OCI-LY7 (cell line): Measurements from ENCODE around the gene ZBTB48.

ENCODE experiments used
- EZH2phosphoT487 ChIP-seq: fragments of 200-600 bp; sonication (generic); IDR thresholded peaks from 2 replicates; pipeline ENCODE4 v1.6.1; 2018; ENCODE audit warnings: low read depth, borderline replicate concordance, mild to moderate bottlenecking, mixed run types, antibody characterized with exemption, low read length, moderate library complexity, mixed read lengths
- TF ChIP-seq, protein P1 (sequence below): fragments of 200-600 bp; sonication (generic); conservative IDR thresholded peaks from 2 replicates; pipeline ENCODE4 v1.5.1; 2014; ENCODE audit warnings: mild to moderate bottlenecking, antibody characterized with exemption, low read length, moderate library complexity, mixed read lengths

DNA sequence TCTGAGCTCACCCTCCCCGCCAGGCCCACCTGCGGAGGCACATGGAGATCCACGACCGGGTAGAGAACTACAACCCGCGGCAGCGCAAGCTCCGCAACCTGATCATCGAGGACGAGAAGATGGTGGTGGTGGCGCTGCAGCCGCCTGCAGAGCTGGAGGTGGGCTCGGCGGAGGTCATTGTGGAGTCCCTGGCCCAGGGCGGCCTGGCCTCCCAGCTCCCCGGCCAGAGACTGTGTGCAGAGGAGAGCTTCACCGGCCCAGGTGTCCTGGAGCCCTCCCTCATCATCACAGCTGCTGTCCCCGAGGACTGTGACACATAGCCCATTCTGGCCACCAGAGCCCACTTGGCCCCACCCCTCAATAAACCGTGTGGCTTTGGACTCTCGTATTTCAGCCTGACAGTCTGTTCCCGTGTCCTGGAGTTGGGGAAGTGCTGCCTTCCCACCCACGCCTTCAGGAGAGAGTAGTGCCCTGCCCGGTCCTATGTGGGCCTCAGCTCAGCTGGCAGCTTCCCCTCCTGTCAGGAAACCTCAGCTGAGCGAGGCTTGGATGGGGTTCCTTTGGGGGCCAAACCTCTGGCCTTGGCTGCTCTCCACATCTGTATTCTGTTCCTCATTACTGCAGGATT lies 9.2 kb downstream of the ZBTB48 start:
- TF ChIP-seq, protein P1, sequence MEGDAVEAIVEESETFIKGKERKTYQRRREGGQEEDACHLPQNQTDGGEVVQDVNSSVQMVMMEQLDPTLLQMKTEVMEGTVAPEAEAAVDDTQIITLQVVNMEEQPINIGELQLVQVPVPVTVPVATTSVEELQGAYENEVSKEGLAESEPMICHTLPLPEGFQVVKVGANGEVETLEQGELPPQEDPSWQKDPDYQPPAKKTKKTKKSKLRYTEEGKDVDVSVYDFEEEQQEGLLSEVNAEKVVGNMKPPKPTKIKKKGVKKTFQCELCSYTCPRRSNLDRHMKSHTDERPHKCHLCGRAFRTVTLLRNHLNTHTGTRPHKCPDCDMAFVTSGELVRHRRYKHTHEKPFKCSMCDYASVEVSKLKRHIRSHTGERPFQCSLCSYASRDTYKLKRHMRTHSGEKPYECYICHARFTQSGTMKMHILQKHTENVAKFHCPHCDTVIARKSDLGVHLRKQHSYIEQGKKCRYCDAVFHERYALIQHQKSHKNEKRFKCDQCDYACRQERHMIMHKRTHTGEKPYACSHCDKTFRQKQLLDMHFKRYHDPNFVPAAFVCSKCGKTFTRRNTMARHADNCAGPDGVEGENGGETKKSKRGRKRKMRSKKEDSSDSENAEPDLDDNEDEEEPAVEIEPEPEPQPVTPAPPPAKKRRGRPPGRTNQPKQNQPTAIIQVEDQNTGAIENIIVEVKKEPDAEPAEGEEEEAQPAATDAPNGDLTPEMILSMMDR: no peak
- TF ChIP-seq EZH2phosphoT487: no peak
